WTC11 (cell line): Measurements from ENCODE around the gene LSM4. TPM values are rescaled to one million over a fixed set of nuclear protein-coding genes. Genes with fewer than 3 reads are reported as not detected.

Experiments used
- ATAC-seq: fragments of 200-7000 bp; cut with Tn5 transposase; 2 replicates; pipeline ENCODE4 v1.10.0; 2021; ENCODE audit warnings: mild to moderate bottlenecking, moderate library complexity
- CTCF ChIA-PET: fragments of 300-600 bp; sonication (Branson Sonifier 250); formaldehyde crosslinking; loops from one replicate; lab custom pipeline; 2021; ENCODE audit warnings: antibody characterized with exemption; lab: Charles Lee
- POLR2A ChIA-PET: fragments of 350-600 bp; sonication (Branson Sonifier 250); formaldehyde crosslinking; loops from one replicate; lab custom pipeline; 2021; ENCODE audit warnings: antibody characterized with exemption; lab: Charles Lee
- DNase-seq: peaks from one replicate; pipeline ENCODE4 v3.0.0; 2021; ENCODE audit warnings: low spot score
- H3K27ac Mint-ChIP-seq: 2 replicates; pipeline ENCODE4 v1.8.0; 2021; ENCODE audit warnings: mixed read lengths
- H3K27me3 Mint-ChIP-seq: 2 replicates; pipeline ENCODE4 v1.8.0; 2021; ENCODE audit warnings: low read depth, mild to moderate bottlenecking, moderate library complexity, mixed read lengths
- H3K36me3 Mint-ChIP-seq: 2 replicates; pipeline ENCODE4 v1.8.0; 2021; ENCODE audit warnings: mixed read lengths
- H3K4me1 Mint-ChIP-seq: 2 replicates; pipeline ENCODE4 v1.8.0; 2022; ENCODE audit warnings: mixed read lengths
- H3K4me3 Mint-ChIP-seq: 2 replicates; pipeline ENCODE4 v1.8.0; 2021; ENCODE audit warnings: mild to moderate bottlenecking, moderate library complexity, mixed read lengths
- H3K9me3 Mint-ChIP-seq: 2 replicates; pipeline ENCODE4 v1.8.0; 2021; ENCODE audit warnings: mixed read lengths
- CBFB ChIP-seq: sonication (generic); formaldehyde crosslinking; IDR thresholded peaks from 2 replicates; pipeline ENCODE4 v1.8.1; 2022; ENCODE audit warnings: mild to moderate bottlenecking, low read depth, missing genetic modification reagents
- ELF4 ChIP-seq: sonication (generic); formaldehyde crosslinking; IDR thresholded peaks from 2 replicates; pipeline ENCODE4 v1.8.1; 2022; ENCODE audit warnings: low read depth, mild to moderate bottlenecking, moderate library complexity, missing genetic modification reagents
- FOXP1 ChIP-seq: sonication (generic); formaldehyde crosslinking; IDR thresholded peaks from 2 replicates; pipeline ENCODE4 v1.8.0; 2022; ENCODE audit warnings: missing genetic modification reagents, mild to moderate bottlenecking, moderate library complexity, borderline replicate concordance
- GABPB1 ChIP-seq: sonication (generic); formaldehyde crosslinking; IDR thresholded peaks from 2 replicates; pipeline ENCODE4 v1.8.1; 2023; ENCODE audit warnings: mild to moderate bottlenecking, missing genetic modification reagents
- HMGA2 ChIP-seq: fragments of 250-450 bp; sonication (Bioruptor Pico); IDR thresholded peaks from 2 replicates; pipeline ENCODE4 v1.4.0; 2021; ENCODE audit warnings: mild to moderate bottlenecking, moderate library complexity
- IRF2 ChIP-seq: sonication (generic); formaldehyde crosslinking; IDR thresholded peaks from 2 replicates; pipeline ENCODE4 v1.8.0; 2022; ENCODE audit warnings: low read depth, missing genetic modification reagents, borderline replicate concordance
- JAZF1 ChIP-seq: fragments of 250-450 bp; sonication (Bioruptor Pico); IDR thresholded peaks from 2 replicates; pipeline ENCODE4 v1.9.0; 2021; ENCODE audit warnings: moderate library complexity, mild to moderate bottlenecking, inconsistent platforms
- NFYB ChIP-seq: sonication (generic); formaldehyde crosslinking; conservative IDR thresholded peaks from 2 replicates; pipeline ENCODE4 v1.8.0; 2022; ENCODE audit warnings: low read depth, missing genetic modification reagents
- SOX15 ChIP-seq: fragments of 250-450 bp; sonication (Bioruptor Pico); IDR thresholded peaks from 2 replicates; pipeline ENCODE4 v1.9.0; 2021; ENCODE audit warnings: mild to moderate bottlenecking
- TP53 ChIP-seq: sonication (generic); formaldehyde crosslinking; IDR thresholded peaks from 2 replicates; pipeline ENCODE4 v1.8.1; 2023; ENCODE audit warnings: mild to moderate bottlenecking, missing genetic modification reagents
- ZBTB21 ChIP-seq: sonication (generic); formaldehyde crosslinking; IDR thresholded peaks from 2 replicates; pipeline ENCODE4 v1.8.1; 2023; ENCODE audit warnings: mild to moderate bottlenecking, missing genetic modification reagents, borderline replicate concordance
- ZNF219 ChIP-seq: sonication (generic); formaldehyde crosslinking; IDR thresholded peaks from 2 replicates; pipeline ENCODE4 v1.8.0; 2023; ENCODE audit warnings: missing genetic modification reagents, mild to moderate bottlenecking, borderline replicate concordance
- total RNA-seq: library from RNA; stranded (reverse); gene quantifications from 3 replicates; pipeline ENCODE4 v1.2.3, GENCODE V29; 2021
- TF ChIP-seq, protein P1 (sequence below): sonication (generic); formaldehyde crosslinking; conservative IDR thresholded peaks from 2 replicates; pipeline ENCODE4 v1.8.1; 2023; ENCODE audit warnings: mild to moderate bottlenecking, low read depth, missing genetic modification reagents, moderate library complexity
- TF ChIP-seq, protein P2 (sequence below): sonication (generic); formaldehyde crosslinking; IDR thresholded peaks from 2 replicates; pipeline ENCODE4 v1.8.0; 2022; ENCODE audit warnings: mild to moderate bottlenecking, missing genetic modification reagents
- TF ChIP-seq, protein P3 (sequence below): sonication (generic); formaldehyde crosslinking; IDR thresholded peaks from 2 replicates; pipeline ENCODE4 v1.8.1; 2022; ENCODE audit warnings: mild to moderate bottlenecking, missing genetic modification reagents, moderate library complexity, borderline replicate concordance
- TF ChIP-seq, protein P4 (sequence below): sonication (generic); formaldehyde crosslinking; IDR thresholded peaks from 2 replicates; pipeline ENCODE4 v1.8.1; 2023; ENCODE audit warnings: mild to moderate bottlenecking, missing genetic modification reagents

The LSM4 gene
- total RNA-seq, 1 experiment from 2014 or later = 373 TPM

DNA sequence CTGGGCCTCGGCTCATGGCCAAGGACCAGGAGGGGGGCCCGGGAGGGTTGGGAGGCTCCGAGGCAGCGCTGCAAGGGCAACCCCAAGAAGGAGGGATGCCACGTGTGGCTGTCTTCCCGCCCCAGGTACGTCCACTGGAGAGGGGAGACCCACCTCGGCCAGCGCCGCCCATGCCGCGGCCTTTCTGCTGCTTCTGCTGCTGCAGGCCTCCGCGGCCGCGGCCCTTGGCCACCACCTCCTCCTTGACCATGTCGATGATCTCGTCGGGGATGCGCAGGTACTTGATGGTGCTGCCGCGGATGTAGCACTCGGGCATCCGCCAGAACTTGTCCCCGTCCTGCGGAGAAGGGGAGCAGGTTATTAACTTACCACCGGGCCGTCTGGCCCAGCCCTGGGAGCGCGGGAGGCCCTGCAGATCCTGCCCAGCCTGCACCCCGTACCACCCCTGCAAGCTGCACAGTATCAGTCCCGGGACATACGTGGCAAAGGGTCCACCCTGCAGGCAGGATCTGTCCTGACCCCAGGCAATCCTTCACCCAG is 13.3 kb downstream of the LSM4 start (continued):
- TF ChIP-seq, protein P1, sequence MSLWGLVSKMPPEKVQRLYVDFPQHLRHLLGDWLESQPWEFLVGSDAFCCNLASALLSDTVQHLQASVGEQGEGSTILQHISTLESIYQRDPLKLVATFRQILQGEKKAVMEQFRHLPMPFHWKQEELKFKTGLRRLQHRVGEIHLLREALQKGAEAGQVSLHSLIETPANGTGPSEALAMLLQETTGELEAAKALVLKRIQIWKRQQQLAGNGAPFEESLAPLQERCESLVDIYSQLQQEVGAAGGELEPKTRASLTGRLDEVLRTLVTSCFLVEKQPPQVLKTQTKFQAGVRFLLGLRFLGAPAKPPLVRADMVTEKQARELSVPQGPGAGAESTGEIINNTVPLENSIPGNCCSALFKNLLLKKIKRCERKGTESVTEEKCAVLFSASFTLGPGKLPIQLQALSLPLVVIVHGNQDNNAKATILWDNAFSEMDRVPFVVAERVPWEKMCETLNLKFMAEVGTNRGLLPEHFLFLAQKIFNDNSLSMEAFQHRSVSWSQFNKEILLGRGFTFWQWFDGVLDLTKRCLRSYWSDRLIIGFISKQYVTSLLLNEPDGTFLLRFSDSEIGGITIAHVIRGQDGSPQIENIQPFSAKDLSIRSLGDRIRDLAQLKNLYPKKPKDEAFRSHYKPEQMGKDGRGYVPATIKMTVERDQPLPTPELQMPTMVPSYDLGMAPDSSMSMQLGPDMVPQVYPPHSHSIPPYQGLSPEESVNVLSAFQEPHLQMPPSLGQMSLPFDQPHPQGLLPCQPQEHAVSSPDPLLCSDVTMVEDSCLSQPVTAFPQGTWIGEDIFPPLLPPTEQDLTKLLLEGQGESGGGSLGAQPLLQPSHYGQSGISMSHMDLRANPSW (CRISPR knock-in tag) = no peak
- TF ChIP-seq GABPB1 (CRISPR knock-in tag) = no peak

DNA sequence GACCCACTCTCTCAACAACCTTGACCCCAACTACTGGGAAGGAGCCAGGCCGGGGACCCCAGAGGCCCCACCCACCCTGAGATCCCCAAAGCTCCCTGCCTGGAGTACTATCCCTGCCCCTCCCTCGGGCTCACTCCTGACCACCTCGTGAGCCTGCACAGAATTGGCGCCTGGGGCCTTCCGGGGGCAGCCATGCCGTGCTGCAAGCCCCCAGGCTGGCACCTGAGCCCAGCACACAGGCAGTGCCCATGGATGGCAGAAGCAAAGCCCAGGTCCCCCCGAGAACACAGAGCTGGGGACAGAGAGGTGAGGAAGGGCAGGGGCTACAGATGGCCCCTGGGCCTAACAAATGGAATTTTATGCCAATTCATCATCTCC is 13.9 kb downstream of the LSM4 start:
- no peak overlapping the region for H3K27ac Mint-ChIP-seq
- no peaks in the 10 kb centered on the region for H3K27me3 Mint-ChIP-seq
- ChIA-PET CTCF (interaction anchor here (2.6 to 3.4 kb wide), 2 partner anchors 13 to 30 kb away, joined by 10 to 26 read pairs; partner anchors contain the start of gene LSM4), POLR2A (interaction anchor here (1.2 kb wide), 1 partner anchor 13 kb away, joined by 3 read pairs; no protein-coding TSS in a partner anchor)
- ATAC-seq (no peak), DNase-seq (no peak)
- peaks cover 33% of the 10 kb centered on the region for H3K36me3 Mint-ChIP-seq
- TF ChIP-seq, protein P2, sequence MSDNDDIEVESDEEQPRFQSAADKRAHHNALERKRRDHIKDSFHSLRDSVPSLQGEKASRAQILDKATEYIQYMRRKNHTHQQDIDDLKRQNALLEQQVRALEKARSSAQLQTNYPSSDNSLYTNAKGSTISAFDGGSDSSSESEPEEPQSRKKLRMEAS (CRISPR knock-in tag) = no peak
- TF ChIP-seq ELF4 (CRISPR knock-in tag) = no peak
- no peak for TF ChIP-seq SOX15 (CRISPR knock-in tag)
- no peak for TF ChIP-seq IRF2 (CRISPR knock-in tag)
- TF ChIP-seq CBFB (CRISPR knock-in tag) = no peak
- TF ChIP-seq JAZF1 (CRISPR knock-in tag) = no peak
- TF ChIP-seq, protein P3, sequence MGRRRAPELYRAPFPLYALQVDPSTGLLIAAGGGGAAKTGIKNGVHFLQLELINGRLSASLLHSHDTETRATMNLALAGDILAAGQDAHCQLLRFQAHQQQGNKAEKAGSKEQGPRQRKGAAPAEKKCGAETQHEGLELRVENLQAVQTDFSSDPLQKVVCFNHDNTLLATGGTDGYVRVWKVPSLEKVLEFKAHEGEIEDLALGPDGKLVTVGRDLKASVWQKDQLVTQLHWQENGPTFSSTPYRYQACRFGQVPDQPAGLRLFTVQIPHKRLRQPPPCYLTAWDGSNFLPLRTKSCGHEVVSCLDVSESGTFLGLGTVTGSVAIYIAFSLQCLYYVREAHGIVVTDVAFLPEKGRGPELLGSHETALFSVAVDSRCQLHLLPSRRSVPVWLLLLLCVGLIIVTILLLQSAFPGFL (CRISPR knock-in tag) = no peak
- no peak for TF ChIP-seq ZBTB21 (CRISPR knock-in tag)
- no peak for TF ChIP-seq NFYB (CRISPR knock-in tag)
- TF ChIP-seq, protein P4, sequence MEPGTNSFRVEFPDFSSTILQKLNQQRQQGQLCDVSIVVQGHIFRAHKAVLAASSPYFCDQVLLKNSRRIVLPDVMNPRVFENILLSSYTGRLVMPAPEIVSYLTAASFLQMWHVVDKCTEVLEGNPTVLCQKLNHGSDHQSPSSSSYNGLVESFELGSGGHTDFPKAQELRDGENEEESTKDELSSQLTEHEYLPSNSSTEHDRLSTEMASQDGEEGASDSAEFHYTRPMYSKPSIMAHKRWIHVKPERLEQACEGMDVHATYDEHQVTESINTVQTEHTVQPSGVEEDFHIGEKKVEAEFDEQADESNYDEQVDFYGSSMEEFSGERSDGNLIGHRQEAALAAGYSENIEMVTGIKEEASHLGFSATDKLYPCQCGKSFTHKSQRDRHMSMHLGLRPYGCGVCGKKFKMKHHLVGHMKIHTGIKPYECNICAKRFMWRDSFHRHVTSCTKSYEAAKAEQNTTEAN (CRISPR knock-in tag) = no peak
- peaks cover 31% of the 10 kb centered on the region for H3K4me1 Mint-ChIP-seq
- H3K9me3 Mint-ChIP-seq = no peaks in the 10 kb centered on the region
- no peak overlapping the region for H3K4me3 Mint-ChIP-seq

DNA sequence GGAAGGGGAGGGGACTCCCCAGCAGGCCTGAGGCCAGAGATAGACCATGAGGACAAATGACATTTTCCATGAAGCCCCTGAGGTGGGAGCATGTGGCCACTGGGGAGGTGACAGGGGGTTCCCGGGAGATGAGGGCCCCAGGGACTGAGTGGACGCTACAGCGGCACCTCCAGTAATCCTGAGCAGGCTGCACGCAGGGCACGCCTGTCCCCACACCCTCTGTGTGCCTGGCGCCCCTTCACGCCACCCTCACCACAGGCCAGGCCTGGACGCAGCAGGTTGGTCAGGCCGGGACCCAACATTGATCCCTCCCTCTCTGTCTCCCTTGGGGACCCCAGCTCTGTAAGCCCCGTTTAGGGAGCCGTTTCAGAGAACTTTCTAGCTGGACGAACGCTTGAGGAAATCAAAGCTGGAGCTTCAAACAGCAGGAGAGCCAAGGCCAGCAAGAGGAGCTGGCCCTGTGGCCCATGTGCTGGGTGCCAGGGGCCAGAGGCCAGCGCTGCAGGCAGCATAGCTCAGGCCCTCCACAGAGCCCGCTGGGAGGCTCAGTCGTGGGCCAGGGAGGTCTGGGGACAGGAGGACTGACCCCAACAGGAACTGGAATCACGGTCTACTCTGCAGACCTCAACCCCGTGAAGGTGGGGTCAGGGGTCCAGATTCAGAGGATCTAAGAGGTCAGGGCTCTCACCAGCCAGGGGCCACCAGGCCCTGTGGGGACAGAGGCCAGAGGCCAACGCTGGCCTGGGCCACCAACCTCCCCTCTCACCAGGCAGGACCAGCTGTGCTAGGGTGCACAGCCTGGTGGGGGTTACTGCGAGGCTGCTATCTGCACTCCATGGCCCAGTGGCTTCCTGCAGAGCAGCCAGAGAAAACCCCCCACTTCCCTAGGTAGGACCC is 14.6 kb downstream of the LSM4 start:
- CTCF ChIA-PET = interaction anchor here (2.6 to 3.4 kb wide), 2 partner anchors 14 to 29 kb away, joined by 10 to 26 read pairs; partner anchors contain the start of gene LSM4
- H3K4me3 Mint-ChIP-seq = no peak overlapping the region
- H3K36me3 Mint-ChIP-seq = peaks cover 27% of the 10 kb centered on the region
- ATAC-seq (no peak), DNase-seq (no peak)
- H3K27me3 Mint-ChIP-seq = no peaks in the 10 kb centered on the region
- POLR2A ChIA-PET = interaction anchor here (1.2 kb wide), 1 partner anchor 14 kb away, joined by 3 read pairs; no protein-coding TSS in a partner anchor
- no peaks in the 10 kb centered on the region for H3K9me3 Mint-ChIP-seq
- H3K4me1 Mint-ChIP-seq = peaks cover 37% of the 10 kb centered on the region
- TF ChIP-seq HMGA2 (CRISPR knock-in tag) (no peak), TP53 (CRISPR knock-in tag) (no peak), ZNF219 (no peak), FOXP1 (0 out of 2 replicates have a peak, but pooled peaks have one; percentile 17)
- TF ChIP-seq, protein P2 (CRISPR knock-in tag) = no peak
- no peak overlapping the region for H3K27ac Mint-ChIP-seq
